Keratinocyte (primary cell): ENCODE data around the gene EYS. TPM values are rescaled to one million over a fixed set of nuclear protein-coding genes. Genes with fewer than 3 reads are reported as not detected.

Experiments
- DNase-seq: peaks from one replicate; pipeline ENCODE4 v3.0.0-alpha.2; 2011; ENCODE audit warnings: low read depth, missing footprints, low spot score
- FAIRE-seq: peaks from 2 replicates; lab custom pipeline; 2011; peaks lifted over from hg19 to GRCh38; lab: Jason Lieb, UNC
- H2AFZ ChIP-seq: 2 replicates; pipeline ENCODE4 v1.6.0; 2012; ENCODE audit warnings: low read length, control low read depth, inconsistent platforms; ENCODE audit not compliant: control insufficient read depth
- H3K27ac ChIP-seq: 2 replicates; pipeline ENCODE4 v1.5.1; 2011; ENCODE audit warnings: low read length; ENCODE audit not compliant: control insufficient read depth, insufficient read depth
- H3K27me3 ChIP-seq: 3 replicates; pipeline ENCODE4 v1.6.0; 2011; ENCODE audit warnings: low read length; ENCODE audit not compliant: control insufficient read depth, insufficient read depth; ENCODE audit errors: extremely low read depth
- H3K36me3 ChIP-seq, 2 experiments: 2 replicates in 1 of 2; 3 replicates in 1 of 2; pipeline ENCODE4 v1.5.1; 2011; ENCODE audit warnings: low read length in 2 of 2, mild to moderate bottlenecking in 1 of 2; ENCODE audit not compliant: control insufficient read depth in 2 of 2, insufficient read depth in 2 of 2; ENCODE audit errors: extremely low read depth in 1 of 2
- H3K4me1 ChIP-seq: 3 replicates; pipeline ENCODE4 v1.5.1; 2011; ENCODE audit warnings: low read length; ENCODE audit not compliant: control insufficient read depth, insufficient read depth; ENCODE audit errors: extremely low read depth
- H3K4me2 ChIP-seq: 3 replicates; pipeline ENCODE4 v1.6.0; 2011; ENCODE audit warnings: low read depth, low read length; ENCODE audit not compliant: control insufficient read depth, insufficient read depth; ENCODE audit errors: extremely low read depth
- H3K4me3 ChIP-seq, 3 experiments: fragments of 200-600 bp in 1 of 3; sonication (generic) in 1 of 3; 2 replicates in 2 of 3; 3 replicates in 1 of 3; pipeline ENCODE4 v1.5.1; 2011 to 2016; ENCODE audit warnings: low read length in 3 of 3, mild to moderate bottlenecking in 3 of 3, control low read depth in 2 of 3, inconsistent platforms in 1 of 3, low read depth in 1 of 3, mixed read lengths in 1 of 3, mixed run types in 1 of 3, moderate library complexity in 1 of 3; ENCODE audit not compliant: control insufficient read depth in 2 of 3, insufficient read depth in 2 of 3; ENCODE audit errors: extremely low read depth in 1 of 3
- H3K79me2 ChIP-seq: 2 replicates; pipeline ENCODE4 v1.6.0; 2012; ENCODE audit warnings: low read length; ENCODE audit not compliant: control insufficient read depth, insufficient read depth
- H3K9ac ChIP-seq: 3 replicates; pipeline ENCODE4 v1.6.0; 2011; ENCODE audit warnings: low read length; ENCODE audit not compliant: control insufficient read depth, insufficient read depth; ENCODE audit errors: extremely low read depth
- H3K9me1 ChIP-seq: 3 replicates; pipeline ENCODE4 v1.6.0; 2011; ENCODE audit warnings: low read length; ENCODE audit not compliant: control insufficient read depth, insufficient read depth; ENCODE audit errors: extremely low read depth
- H3K9me3 ChIP-seq: 2 replicates; pipeline ENCODE4 v1.5.1; 2012; ENCODE audit warnings: low read depth, low read length; ENCODE audit not compliant: control insufficient read depth
- H4K20me1 ChIP-seq: 3 replicates; pipeline ENCODE4 v1.6.0; 2011; ENCODE audit warnings: low read length; ENCODE audit not compliant: control insufficient read depth, insufficient read depth; ENCODE audit errors: extremely low read depth
- CTCF ChIP-seq, 3 experiments: IDR thresholded peaks in 1 of 3; conservative IDR thresholded peaks in 1 of 3; optimal IDR thresholded peaks in 1 of 3; 2 replicates in 2 of 3; 3 replicates in 1 of 3; pipeline versions ENCODE3 to v1.5.1; 2011; ENCODE audit warnings: low read length in 3 of 3, mild to moderate bottlenecking in 3 of 3, moderate library complexity in 2 of 3, control low read depth in 1 of 3, inconsistent platforms in 1 of 3; ENCODE audit not compliant: insufficient read depth in 2 of 3; ENCODE audit errors: extremely low read depth in 1 of 3
- EZH2 ChIP-seq: IDR thresholded peaks from one replicate; pipeline ENCODE4 v1.6.1; 2012; ENCODE audit warnings: inconsistent platforms, mild to moderate bottlenecking, low read length, moderate library complexity
- dilution Hi-C: fragments of 300-500 bp; cut with MboI; formaldehyde crosslinking; loops from one replicate; pipeline ENCODE4 v1.7.0; 2020; ENCODE audit warnings: low sequenced_read_pairs; ENCODE audit not compliant: extremely low pct_ligation_motif_present
- polyA plus RNA-seq, 5 experiments: library from polyadenylated mRNA; depleted of rRNA in 3 of 5; stranded (reverse) in 3 of 5; stranded (forward) in 1 of 5; unstranded in 1 of 5; fragments of >200 nt; gene quantifications; 1 replicate in 1 of 5; 2 replicates in 3 of 5; 3 replicates in 1 of 5; pipeline versions ENCODE4 v1.2.1 to v1.2.3, GENCODE V29; 2011 to 2012; ENCODE audit warnings: missing spikeins in 2 of 5, low read depth in 1 of 5, low replicate concordance in 1 of 5

The EYS gene
- polyA plus RNA-seq, 1 donor (not counting 4 experiments of a cell fraction or from before 2014, with no cell fraction given), result 0.34 TPM

- Histone ChIP-seq H3K9me1 (no peaks in the 10 kb centered on the region), H3K4me3 (no peak overlapping the region), H2AFZ (no peak overlapping the region), H3K79me2 (no peaks in the 10 kb centered on the region), H3K36me3 (no peaks in the 10 kb centered on the region), H3K27ac (no peak overlapping the region), H3K4me2 (no peak overlapping the region), H3K4me1 (no peaks in the 10 kb centered on the region), H3K27me3 (no peaks in the 10 kb centered on the region), H3K9me3 (no peaks in the 10 kb centered on the region), H4K20me1 (no peaks in the 10 kb centered on the region), H3K9ac (no peak overlapping the region)
- dilution Hi-C loops, result no loop called here
- TF ChIP-seq EZH2 (no peak), CTCF (optimal IDR thresholded peaks at IDR 0.05 in 1 of 3, IDR thresholded peaks at IDR 0.05 in 1 of 3, conservative IDR thresholded peaks at IDR 0.05 in 1 of 3; ENCODE audit: extremely low read depth in 1 of 3, insufficient read depth in 2 of 3, low read length in 3 of 3) (no peak)
- FAIRE-seq, result no peak
- no peak for DNase-seq
These were observed 583.5 kb downstream of the EYS start for GRCh38 chr6:65123521-65123920.

GRCh38 chr6:65117817-65118409 lies 589.1 kb downstream of the EYS start:
- Histone ChIP-seq H3K79me2 (no peaks in the 10 kb centered on the region), H3K27me3 (no peaks in the 10 kb centered on the region), H3K4me2 (no peak overlapping the region), H3K36me3 (no peaks in the 10 kb centered on the region), H3K4me3 (no peak overlapping the region), H4K20me1 (no peaks in the 10 kb centered on the region), H3K9ac (no peak overlapping the region), H2AFZ (no peak overlapping the region), H3K4me1 (no peaks in the 10 kb centered on the region), H3K27ac (no peak overlapping the region), H3K9me1 (no peaks in the 10 kb centered on the region), H3K9me3 (no peaks in the 10 kb centered on the region)
- DNase-seq, result no peak
- no peak for FAIRE-seq
- dilution Hi-C loops, result no loop called here
- no peak for TF ChIP-seq CTCF (optimal IDR thresholded peaks at IDR 0.05 in 1 of 3, IDR thresholded peaks at IDR 0.05 in 1 of 3, conservative IDR thresholded peaks at IDR 0.05 in 1 of 3; ENCODE audit: extremely low read depth in 1 of 3, insufficient read depth in 2 of 3, low read length in 3 of 3)
- TF ChIP-seq EZH2, result no peak
